MCF 10A (cell line): ENCODE results near the gene CDK18. TPM values are rescaled to one million over a fixed set of nuclear protein-coding genes. Genes with fewer than 3 reads are reported as not detected.

Source experiments
- BruUV-seq: library from RNA; stranded (reverse); fragments of 400-500 nt; replicated peaks from 2 replicates; lab custom pipeline; 2021; lab: Mats Ljungman, UMichigan
- CTCF ChIA-PET: fragments of 300-600 bp; sonication (Branson Sonifier 250); formaldehyde crosslinking; extraction: SDS; loops from one replicate; lab custom pipeline; 2021; ENCODE audit warnings: antibody characterized with exemption, inconsistent platforms; lab: Yijun Ruan, JAX
- POLR2A ChIA-PET: fragments of 300-600, 350-650 bp; sonication (Branson Sonifier 250); formaldehyde crosslinking; extraction: SDS; loops from one replicate; lab custom pipeline; 2020; ENCODE audit warnings: antibody characterized with exemption, inconsistent platforms; lab: Yijun Ruan, JAX
- DNase-seq: peaks from one replicate; pipeline ENCODE4 v3.0.0-alpha.2; 2018; ENCODE audit not compliant: unreplicated experiment
- H3K27ac Mint-ChIP-seq: one replicate; pipeline ENCODE4 v1.8.0; 2022; ENCODE audit warnings: mild to moderate bottlenecking, low read depth, mixed read lengths; ENCODE audit not compliant: unreplicated experiment
- H3K27me3 Mint-ChIP-seq: one replicate; pipeline ENCODE4 v1.8.0; 2022; ENCODE audit warnings: mixed read lengths; ENCODE audit not compliant: insufficient read depth, unreplicated experiment
- H3K36me3 Mint-ChIP-seq: one replicate; pipeline ENCODE4 v1.8.0; 2022; ENCODE audit warnings: mild to moderate bottlenecking, moderate library complexity, mixed read lengths; ENCODE audit not compliant: insufficient read depth, unreplicated experiment
- H3K4me1 Mint-ChIP-seq: one replicate; pipeline ENCODE4 v1.8.0; 2022; ENCODE audit warnings: mixed read lengths; ENCODE audit not compliant: insufficient read depth, unreplicated experiment
- H3K4me3 Mint-ChIP-seq: one replicate; pipeline ENCODE4 v1.8.0; 2022; ENCODE audit warnings: mild to moderate bottlenecking, moderate library complexity, mixed read lengths; ENCODE audit not compliant: unreplicated experiment
- H3K9me3 Mint-ChIP-seq: one replicate; pipeline ENCODE4 v1.8.0; 2022; ENCODE audit warnings: mixed read lengths; ENCODE audit not compliant: unreplicated experiment
- CTCF ChIP-seq: fragments of 200-600 bp; IDR thresholded peaks from one replicate; pipeline ENCODE4 v1.8.0; 2022; ENCODE audit warnings: antibody characterized with exemption, mild to moderate bottlenecking; ENCODE audit not compliant: unreplicated experiment
- intact Hi-C: fragments of 100-400 bp; cut with micrococcal nuclease; formaldehyde crosslinking; loops from 2 replicates; pipeline ENCODE4 v1.14.1; 2022
- total RNA-seq: library from RNA; stranded (reverse); gene quantifications from 2 replicates; pipeline ENCODE4 v1.2.3, GENCODE V29; 2022

CDK18 gene
- total RNA-seq, 1 experiment from 2014 or later, result 6.8 TPM

GRCh38 chr1:205512059-205513045 lies 7.9 kb downstream of the CDK18 start:
- BruUV-seq, result no TSS peak

GRCh38 chr1:205513774-205514173 lies 9.3 kb downstream of the CDK18 start:
- ChIA-PET CTCF (interaction anchor here (0.6 to 37.5 kb wide), 5 partner anchors 16 to 198 kb away, joined by 3 to 1608 read pairs (median 3); no protein-coding TSS in a partner anchor), POLR2A (interaction anchor here (0.8 to 2.0 kb wide), 2 partner anchors 21 to 27 kb away, joined by 3 to 5 read pairs; no protein-coding TSS in a partner anchor)
- TF ChIP-seq CTCF, result no peak
- H3K27me3 Mint-ChIP-seq, result no peaks in the 10 kb centered on the region
- no peaks in the 10 kb centered on the region for H3K9me3 Mint-ChIP-seq
- H3K4me3 Mint-ChIP-seq, result no peak overlapping the region
- BruUV-seq, result no TSS peak
- H3K27ac Mint-ChIP-seq, result no peak overlapping the region
- H3K4me1 Mint-ChIP-seq, result no peaks in the 10 kb centered on the region
- peaks cover 10% of the 10 kb centered on the region for H3K36me3 Mint-ChIP-seq
- intact Hi-C loops, result no loop called here
- DNase-seq, result no peak

More at GRCh38 chr1:205512059-205513045, 7.9 kb downstream of the CDK18 start:
- Mint-ChIP-seq H3K9me3 (no peaks in the 10 kb centered on the region), H3K27me3 (no peaks in the 10 kb centered on the region), H3K36me3 (peaks cover 3% of the 10 kb centered on the region), H3K4me1 (no peaks in the 10 kb centered on the region), H3K27ac (no peak overlapping the region), H3K4me3 (no peak overlapping the region)
- TF ChIP-seq CTCF, result no peak
- no peak for DNase-seq
- intact Hi-C loops, result no loop called here
- ChIA-PET POLR2A (interaction anchor here (0.8 to 2.0 kb wide), 3 partner anchors 11 to 19 kb away, joined by 3 to 5 read pairs (median 3); no protein-coding TSS in a partner anchor), CTCF (interaction anchor here (1.0 to 37.5 kb wide), 6 partner anchors 17 to 176 kb away, joined by 3 to 1608 read pairs (median 8); no protein-coding TSS in a partner anchor)

- Mint-ChIP-seq H3K4me1 (no peaks in the 10 kb centered on the region), H3K9me3 (no peaks in the 10 kb centered on the region), H3K36me3 (peaks cover 10% of the 10 kb centered on the region), H3K4me3 (no peak overlapping the region), H3K27ac (no peak overlapping the region), H3K27me3 (no peaks in the 10 kb centered on the region)
- POLR2A ChIA-PET, result interaction anchor here (0.5 to 3.2 kb wide), 6 partner anchors 9 to 35 kb away, joined by 3 to 15 read pairs (median 3); no protein-coding TSS in a partner anchor
- DNase-seq, result no peak
- intact Hi-C loops, result no loop called here
- TF ChIP-seq CTCF, result no peak
- no TSS peak for BruUV-seq
- CTCF ChIA-PET, result interaction anchor here (0.6 to 37.5 kb wide), 12 partner anchors 8 to 1691 kb away, joined by 3 to 1608 read pairs (median 6); partner anchors contain the start of gene CDK18
Observed at GRCh38 chr1:205514211-205515142, 10.0 kb downstream of the CDK18 start.
